ENCODE results near the gene RMND1. TPM values are rescaled to one million over a fixed set of nuclear protein-coding genes. Genes with fewer than 3 reads are reported as not detected.

The RMND1 gene
- 19.6 and 25.1 TPM in 2 replicates for total RNA-seq

GRCh38 chr6:151451950-151452749 is at the start of gene RMND1:
Gene RMND1 (minus strand): TSS chr6:151452126. CDS start chr6:151445811, 6,315 bp downstream.

GRCh38 chr6:151493804-151494234 is 41.9 kb upstream of the RMND1 start, which contains the start of gene CCDC170:
Gene CCDC170 (plus strand): TSS chr6:151494017. CDS start chr6:151494129, 112 bp downstream.

GRCh38 chr6:151391471-151392413 is 60.2 kb downstream of the RMND1 start, which contains the start of gene ZBTB2:
Gene ZBTB2 (minus strand): TSS chr6:151391559. CDS start chr6:151373637, 17,922 bp downstream.

Other genes with a start within 250 kb of the RMND1 start
- 30.6 and 30.9 TPM in 2 replicates for gene AKAP12, start 212.2 kb downstream of the RMND1 start, total RNA-seq
- 6.6 and 8.4 TPM in 2 replicates for gene ZBTB2, start 60.6 kb downstream of the RMND1 start, total RNA-seq
- gene CCDC170, start 41.9 kb upstream of the RMND1 start, total RNA-seq = 0.15 and 0.31 TPM in 2 replicates